NT2/D1 (cell line): ENCODE measurements around the gene LNP1.

Source experiments
- DNase-seq: peaks from one replicate; pipeline ENCODE4 v3.0.0-alpha.2; 2011; ENCODE audit warnings: low read depth, low spot score
- H3K27me3 ChIP-seq: 2 replicates; pipeline ENCODE4 v1.6.0; 2011; ENCODE audit warnings: mild to moderate bottlenecking; ENCODE audit not compliant: insufficient read length, insufficient read depth
- H3K36me3 ChIP-seq: 2 replicates; pipeline ENCODE4 v1.6.1; 2011; ENCODE audit warnings: mild to moderate bottlenecking, low read length, mixed read lengths; ENCODE audit not compliant: insufficient read depth, insufficient read length
- H3K4me1 ChIP-seq: 2 replicates; pipeline ENCODE4 v1.5.1; 2011; ENCODE audit not compliant: insufficient read depth, insufficient read length
- H3K4me3 ChIP-seq: 2 replicates; pipeline ENCODE4 v1.5.1; 2011; ENCODE audit warnings: low read depth; ENCODE audit not compliant: insufficient read length
- H3K9ac ChIP-seq: 2 replicates; pipeline ENCODE4 v1.6.0; 2011; ENCODE audit warnings: low read depth; ENCODE audit not compliant: insufficient read length
- H3K9me3 ChIP-seq: 2 replicates; pipeline ENCODE4 v1.5.1; 2011; ENCODE audit warnings: mild to moderate bottlenecking, low read length; ENCODE audit not compliant: insufficient read depth
- SUZ12 ChIP-seq: IDR thresholded peaks from 2 replicates; pipeline ENCODE4 v1.6.1; 2011; ENCODE audit not compliant: insufficient read length, insufficient read depth; ENCODE audit errors: extremely low read depth
- YY1 ChIP-seq: IDR thresholded peaks from 2 replicates; pipeline ENCODE4 v1.6.1; 2011; ENCODE audit not compliant: insufficient read length, insufficient read depth
- ZNF274 ChIP-seq: IDR thresholded peaks from 2 replicates; pipeline ENCODE4 v1.6.1; 2011; ENCODE audit warnings: mild to moderate bottlenecking, low read depth, low read length

The LNP1 gene

GRCh38 chr3:100420885-100421284 lies 19.5 kb downstream of the LNP1 start:
- TF ChIP-seq YY1 (no peak), SUZ12 (no peak), ZNF274 (no peak)
- no peaks in the 10 kb centered on the region for H3K9me3 ChIP-seq
- no peak overlapping the region for H3K9ac ChIP-seq
- H3K4me3 ChIP-seq = no peak overlapping the region
- no peak for DNase-seq
- H3K4me1 ChIP-seq = peaks cover 3% of the 10 kb centered on the region
- no peaks in the 10 kb centered on the region for H3K36me3 ChIP-seq
- no peaks in the 10 kb centered on the region for H3K27me3 ChIP-seq

GRCh38 chr3:100423611-100424010 lies 22.3 kb downstream of the LNP1 start:
- no peaks in the 10 kb centered on the region for H3K9me3 ChIP-seq
- H3K4me3 ChIP-seq = no peak overlapping the region
- H3K4me1 ChIP-seq = peaks cover 3% of the 10 kb centered on the region
- no peak for TF ChIP-seq SUZ12
- no peak for TF ChIP-seq ZNF274
- TF ChIP-seq YY1 = no peak
- DNase-seq = no peak
- no peaks in the 10 kb centered on the region for H3K36me3 ChIP-seq
- no peaks in the 10 kb centered on the region for H3K27me3 ChIP-seq
- H3K9ac ChIP-seq = no peak overlapping the region

GRCh38 chr3:100424261-100424660 lies 22.9 kb downstream of the LNP1 start:
- no peak for TF ChIP-seq ZNF274
- no peak for TF ChIP-seq SUZ12
- TF ChIP-seq YY1 = no peak
- no peaks in the 10 kb centered on the region for H3K36me3 ChIP-seq
- H3K27me3 ChIP-seq = no peaks in the 10 kb centered on the region
- H3K9ac ChIP-seq = no peak overlapping the region
- DNase-seq = no peak
- H3K9me3 ChIP-seq = no peaks in the 10 kb centered on the region
- peaks cover 3% of the 10 kb centered on the region for H3K4me1 ChIP-seq
- no peak overlapping the region for H3K4me3 ChIP-seq

- Histone ChIP-seq H3K36me3 (no peaks in the 10 kb centered on the region), H3K9me3 (no peaks in the 10 kb centered on the region), H3K4me1 (peaks cover 3% of the 10 kb centered on the region), H3K4me3 (no peak overlapping the region), H3K9ac (no peak overlapping the region), H3K27me3 (no peaks in the 10 kb centered on the region)
- no peak for DNase-seq
- TF ChIP-seq YY1 (no peak), SUZ12 (no peak), ZNF274 (no peak)
Observed at GRCh38 chr3:100425316-100425715, 24.0 kb downstream of the LNP1 start.

GRCh38 chr3:100426067-100426682 lies 24.8 kb downstream of the LNP1 start:
- Histone ChIP-seq H3K9ac (no peak overlapping the region), H3K9me3 (no peaks in the 10 kb centered on the region), H3K27me3 (no peaks in the 10 kb centered on the region), H3K4me1 (peaks cover 3% of the 10 kb centered on the region), H3K36me3 (no peaks in the 10 kb centered on the region), H3K4me3 (no peak overlapping the region)
- TF ChIP-seq SUZ12 (no peak), YY1 (no peak), ZNF274 (no peak)
- no peak for DNase-seq

GRCh38 chr3:100427699-100428098 lies 26.4 kb downstream of the LNP1 start:
- no peak overlapping the region for H3K4me3 ChIP-seq

GRCh38 chr3:100429187-100429716 lies 27.9 kb downstream of the LNP1 start:
- Histone ChIP-seq H3K9ac (no peak overlapping the region), H3K36me3 (no peaks in the 10 kb centered on the region)
- no peak for DNase-seq

More at GRCh38 chr3:100427699-100428098, 26.4 kb downstream of the LNP1 start:
- H3K36me3 ChIP-seq = no peaks in the 10 kb centered on the region
- no peak overlapping the region for H3K9ac ChIP-seq
- H3K4me1 ChIP-seq = peaks cover 3% of the 10 kb centered on the region
- TF ChIP-seq ZNF274 = no peak
- TF ChIP-seq YY1 = no peak
- no peak for TF ChIP-seq SUZ12
- DNase-seq = no peak
- no peaks in the 10 kb centered on the region for H3K27me3 ChIP-seq
- no peaks in the 10 kb centered on the region for H3K9me3 ChIP-seq

More at GRCh38 chr3:100429187-100429716, 27.9 kb downstream of the LNP1 start:
- TF ChIP-seq YY1 (no peak), ZNF274 (no peak), SUZ12 (no peak)
- Histone ChIP-seq H3K4me3 (no peak overlapping the region), H3K27me3 (no peaks in the 10 kb centered on the region), H3K4me1 (peaks cover 2% of the 10 kb centered on the region), H3K9me3 (peaks cover 1% of the 10 kb centered on the region; the same call in 1 of the 2 replicates)
